Stimulated activated CD4-positive, alpha-beta T cell treated with anti-CD3 and anti-CD28 coated beads, Interleukin-15, amount 100 ng/mL, for 48 hours (primary cell): ENCODE data around the gene CDC16.
"Not testable (repeated sequence)": the region's sequence is repeated elsewhere in the genome, so short reads cannot be mapped to it uniquely, and the experiment has no call there.

Experiments
- DNase-seq, 2 donors: peaks; one replicate each; pipeline ENCODE4 v3.0.0-alpha.2; 2020; ENCODE audit warnings: low read depth in 2 of 2

The CDC16 gene

GRCh38 chr13:114228176-114228575 is 6.5 kb upstream of the CDC16 start:
- no peak for DNase-seq

DNA sequence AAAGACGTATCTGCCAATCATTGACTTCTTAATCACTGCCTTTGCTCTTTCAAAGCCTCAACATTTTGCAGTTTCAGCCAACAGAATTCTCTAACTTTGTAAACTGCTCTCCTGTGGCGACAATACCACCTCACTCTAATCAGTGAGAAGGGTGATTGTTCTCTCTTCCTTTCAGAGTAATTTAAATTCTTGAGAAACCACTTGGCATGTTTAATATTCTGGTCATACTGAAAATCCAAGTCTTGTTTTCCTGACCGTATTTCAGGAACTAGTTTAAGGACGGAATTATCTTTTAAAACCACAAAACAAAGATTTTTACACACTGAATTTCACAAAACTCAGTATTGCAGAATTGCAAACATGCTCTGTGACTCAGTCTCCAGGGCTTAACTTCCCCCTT is 5.2 kb upstream of the CDC16 start:
- no peak for DNase-seq

GRCh38 chr13:114230117-114230516 is 4.6 kb upstream of the CDC16 start:
- DNase-seq: no peak

- no peak for DNase-seq
Observed at GRCh38 chr13:114230575-114230974, 4.1 kb upstream of the CDC16 start.

DNA sequence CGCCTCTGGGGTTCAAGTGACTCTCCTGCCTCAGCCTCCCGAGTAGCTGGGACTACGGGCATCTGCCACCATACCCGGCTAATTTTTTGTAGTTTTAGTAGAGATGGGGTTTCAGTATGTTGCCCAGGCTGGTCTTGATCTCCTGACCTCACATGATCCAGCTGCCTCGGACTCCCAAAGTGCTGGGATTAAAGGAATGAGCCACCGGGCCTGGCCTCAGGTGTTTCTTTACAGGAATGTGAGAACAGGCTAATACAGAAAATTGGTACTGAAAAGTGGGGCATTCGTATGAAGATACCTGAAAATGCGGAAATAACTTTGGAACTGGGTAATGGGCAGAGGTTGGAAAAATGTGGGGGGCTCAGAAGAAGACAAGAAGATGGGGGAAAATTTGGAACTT is 2.8 kb upstream of the CDC16 start:
- no peak for DNase-seq

DNA sequence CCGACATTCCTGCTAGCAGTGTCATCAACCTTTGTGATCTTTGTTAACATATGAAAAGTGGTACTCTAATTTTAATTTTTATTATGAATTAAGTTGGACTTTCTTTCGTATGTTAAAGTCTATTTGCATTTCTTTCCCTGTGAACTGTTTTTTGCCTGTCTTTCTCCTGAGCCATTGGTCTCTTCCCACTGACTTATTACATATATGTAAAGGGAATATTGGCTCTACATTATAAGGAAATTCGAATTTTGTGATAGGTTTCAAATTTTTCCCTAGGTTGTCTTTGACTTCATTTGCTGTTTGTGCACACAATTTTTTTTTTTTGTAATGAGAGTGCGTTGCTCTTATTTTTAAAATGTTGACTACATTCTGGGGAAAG is 442 bp upstream of the CDC16 start:
- DNase-seq: no peak

- DNase-seq: no peak
Observed at GRCh38 chr13:114235697-114236096, 1.0 kb downstream of the CDC16 start.

GRCh38 chr13:114236227-114236626 is 1.5 kb downstream of the CDC16 start:
- DNase-seq: no peak

DNA sequence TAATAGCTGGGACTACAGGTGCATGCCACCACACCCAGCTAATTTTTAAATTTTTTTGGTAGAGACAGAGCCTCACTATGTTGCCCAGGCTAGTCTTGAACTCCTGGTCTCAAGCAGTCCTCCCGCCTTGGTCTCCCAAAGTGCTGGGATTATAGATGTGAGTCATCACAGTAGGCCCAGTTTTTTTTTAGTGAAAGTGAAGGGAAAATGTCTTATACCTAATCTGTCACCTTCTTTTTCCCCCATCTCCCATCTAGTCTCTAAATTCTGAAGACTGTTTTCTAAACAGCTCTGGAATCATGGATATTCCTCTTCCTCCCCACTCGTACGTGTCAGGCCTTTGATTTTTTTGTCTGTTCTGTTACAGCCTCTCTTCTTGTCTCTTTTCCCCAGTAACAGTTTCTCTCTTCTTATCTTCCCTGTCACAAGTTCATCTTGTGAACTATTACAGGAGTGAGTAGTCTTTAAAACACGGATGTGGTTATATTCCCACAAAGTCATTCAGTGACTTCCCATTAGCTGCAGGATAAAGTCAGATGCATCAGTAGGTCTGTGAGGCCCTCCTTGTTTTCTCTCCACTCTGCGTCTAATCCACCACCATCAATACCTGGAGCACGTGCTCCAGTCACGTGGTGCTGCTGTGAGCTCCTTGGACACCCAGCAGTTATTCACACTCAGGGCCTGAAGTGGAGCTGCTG is 2.9 kb downstream of the CDC16 start:
- no peak for DNase-seq

GRCh38 chr13:114241918-114242317 is 7.2 kb downstream of the CDC16 start:
- DNase-seq: no peak

GRCh38 chr13:114243971-114244370 is 9.3 kb downstream of the CDC16 start:
- no peak for DNase-seq

GRCh38 chr13:114244637-114245036 is 9.9 kb downstream of the CDC16 start:
- no peak for DNase-seq

GRCh38 chr13:114248011-114248410 is 13.3 kb downstream of the CDC16 start:
- DNase-seq: no peak

DNA sequence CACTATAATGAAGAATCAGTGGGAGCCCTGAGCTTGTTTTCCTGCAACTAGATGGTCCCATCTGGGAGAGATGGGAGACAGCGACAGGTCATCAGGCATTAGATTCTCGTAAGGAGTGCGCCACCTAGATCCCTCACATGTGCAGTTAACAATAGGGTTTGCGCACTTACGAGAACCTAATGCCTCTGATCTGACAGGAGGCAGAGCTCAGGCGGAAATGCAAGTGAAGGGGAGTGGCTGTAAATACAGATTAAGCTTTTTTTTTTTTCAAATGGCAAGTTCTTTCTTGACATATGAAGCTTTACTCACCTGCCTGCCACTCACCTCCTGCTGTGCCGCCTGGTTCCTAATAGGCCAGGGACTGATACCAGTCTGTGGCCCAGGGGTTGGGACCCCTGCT is 14.4 kb downstream of the CDC16 start:
- DNase-seq: no peak

- not testable (repeated sequence) for DNase-seq
Observed at GRCh38 chr13:114251639-114252440, 17.1 kb downstream of the CDC16 start.

- no peak for DNase-seq
Observed at GRCh38 chr13:114256547-114256946, 21.9 kb downstream of the CDC16 start.

- no peak for DNase-seq
Observed at GRCh38 chr13:114257014-114257413, 22.3 kb downstream of the CDC16 start.

DNA sequence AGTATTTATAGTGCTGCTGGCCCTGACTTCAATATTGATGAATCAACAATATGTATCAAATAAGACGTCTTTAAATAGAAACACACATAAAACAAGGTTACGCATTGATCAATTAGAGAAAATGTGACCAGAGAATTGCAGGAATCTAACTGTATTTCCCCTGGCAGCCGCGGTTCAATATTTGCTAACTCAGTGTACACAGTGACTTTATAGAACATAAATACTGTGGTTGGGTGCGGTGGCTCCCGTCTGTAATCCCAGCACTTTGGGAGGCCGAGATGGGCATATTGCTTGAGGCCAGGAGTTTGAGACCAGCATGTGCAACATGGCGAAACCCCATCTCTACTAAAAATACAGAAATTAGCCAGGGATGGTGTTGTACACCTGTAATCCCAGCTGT is 23.9 kb downstream of the CDC16 start:
- DNase-seq: no peak

DNA sequence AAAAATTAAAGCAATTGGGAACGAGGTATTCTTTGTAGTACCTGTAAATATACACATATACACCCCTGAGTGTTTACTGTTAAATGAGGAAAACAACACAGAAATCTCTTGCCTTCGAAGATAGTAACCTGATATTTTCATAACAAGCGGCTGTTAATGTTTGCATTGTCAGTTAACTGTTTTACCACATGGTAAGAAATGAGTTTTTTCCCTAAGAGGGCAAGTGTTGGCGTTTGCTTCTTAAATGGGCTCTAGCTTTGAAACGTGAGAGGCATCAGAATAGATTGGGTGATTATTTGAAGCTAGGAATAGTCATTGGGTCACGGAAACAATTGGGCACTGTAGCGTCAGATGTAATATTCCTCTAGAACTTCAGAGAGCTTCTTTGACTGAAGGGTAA is 24.7 kb downstream of the CDC16 start:
- DNase-seq: no peak

DNA sequence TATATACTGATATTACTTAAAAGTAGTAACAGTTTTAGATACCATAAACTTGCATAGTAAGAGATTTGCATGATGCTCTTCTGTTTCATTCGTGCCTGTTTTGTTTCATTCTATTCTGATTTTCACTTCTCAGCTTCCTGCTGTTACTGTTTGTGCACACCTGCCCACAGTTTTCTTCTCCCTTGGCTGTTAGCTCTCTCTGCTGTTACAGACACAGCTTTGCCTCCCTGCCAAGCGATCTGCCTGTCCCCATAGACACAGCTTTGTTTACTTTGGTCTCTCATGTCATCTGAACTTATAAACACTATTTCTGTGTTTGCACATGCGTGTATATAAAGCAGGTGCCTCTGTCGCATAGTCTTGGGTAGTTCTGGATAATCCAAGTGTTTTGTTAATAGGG is 25.3 kb downstream of the CDC16 start:
- DNase-seq: no peak

DNA sequence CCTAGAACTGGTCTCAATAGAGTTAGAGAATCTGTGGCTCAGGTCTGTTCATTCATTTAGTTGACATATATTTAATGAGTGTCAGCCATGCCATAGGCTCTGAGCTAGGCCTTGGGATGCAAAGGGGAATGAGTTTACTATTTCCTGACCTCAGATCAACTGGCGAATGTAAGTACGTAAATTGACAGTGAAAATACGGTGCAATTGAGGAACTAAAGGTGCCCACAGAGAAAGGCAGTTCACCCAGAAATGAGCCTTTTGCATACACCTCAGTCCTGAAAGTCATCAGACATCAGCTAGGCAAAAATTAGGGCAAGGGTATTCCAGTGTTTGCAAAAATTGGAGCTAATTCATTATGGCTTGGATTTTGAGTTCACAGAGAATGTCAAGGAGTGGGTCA is 26.1 kb downstream of the CDC16 start:
- no peak for DNase-seq

GRCh38 chr13:114261328-114261965 is 26.8 kb downstream of the CDC16 start:
- no peak for DNase-seq

DNA sequence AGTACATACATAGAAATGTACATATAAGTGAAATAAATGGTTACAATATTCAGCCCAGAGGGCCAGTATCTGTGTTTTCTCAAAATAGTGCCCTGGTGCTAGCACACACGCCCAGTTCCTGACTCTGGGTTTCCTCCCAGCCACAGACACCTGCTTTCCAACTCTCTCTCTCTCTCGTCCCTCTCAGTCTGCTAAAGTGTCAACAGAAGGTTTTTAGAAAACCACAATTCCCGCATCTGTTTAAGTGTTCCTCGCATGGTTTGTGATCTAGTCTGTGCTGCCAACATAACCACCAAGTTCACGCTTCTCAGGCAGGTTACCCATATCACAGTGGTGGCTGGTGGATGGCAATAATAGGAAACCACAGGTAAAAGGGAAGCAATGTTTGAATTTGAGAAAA is 28.9 kb downstream of the CDC16 start:
- DNase-seq: no peak
